ENCODE results near the gene TNFRSF11A. TPM values are rescaled to one million over a fixed set of nuclear protein-coding genes. Genes with fewer than 3 reads are reported as not detected.

Gene TNFRSF11A
- total RNA-seq, 1 experiment from 2014 or later = 1.2 TPM

- peaks cover 6% of the 10 kb centered on the region for H3K27me3 ChIP-seq (ENCODE audit: control insufficient read depth, insufficient read depth, low read length)
- H3K4me3 ChIP-seq (ENCODE audit: insufficient read depth, low read depth, low read length) = no peak overlapping the region
- no peak for DNase-seq
Observed at GRCh38 chr18:62331581-62332356, 6.7 kb downstream of the TNFRSF11A start.

GRCh38 chr18:62332431-62332830, 7.3 kb downstream of the TNFRSF11A start:
- DNase-seq = no peak
- no peak overlapping the region for H3K4me3 ChIP-seq (ENCODE audit: insufficient read depth, low read depth, low read length)
- H3K27me3 ChIP-seq (ENCODE audit: control insufficient read depth, insufficient read depth, low read length) = no peaks in the 10 kb centered on the region; the same call in none of the 2 replicates
- H3K36me3 ChIP-seq (replicated peaks; ENCODE audit: control insufficient read depth, insufficient read depth, low read length) = no peaks in the 10 kb centered on the region

More at GRCh38 chr18:62331581-62332356, 6.7 kb downstream of the TNFRSF11A start:
- no peaks in the 10 kb centered on the region for H3K36me3 ChIP-seq (replicated peaks; ENCODE audit: control insufficient read depth, insufficient read depth, low read length)

GRCh38 chr18:62332964-62333695, 8.0 kb downstream of the TNFRSF11A start:
- no peak overlapping the region for H3K4me3 ChIP-seq (ENCODE audit: insufficient read depth, low read depth, low read length)
- H3K27me3 ChIP-seq (ENCODE audit: control insufficient read depth, insufficient read depth, low read length) = no peaks in the 10 kb centered on the region; the same call in 1 of the 2 replicates
- DNase-seq = no peak
- no peaks in the 10 kb centered on the region for H3K36me3 ChIP-seq (replicated peaks; ENCODE audit: control insufficient read depth, insufficient read depth, low read length)

- no peak for DNase-seq
- H3K27me3 ChIP-seq (ENCODE audit: control insufficient read depth, insufficient read depth, low read length) = no peaks in the 10 kb centered on the region; the same call in 1 of the 2 replicates
- no peak overlapping the region for H3K4me3 ChIP-seq (ENCODE audit: insufficient read depth, low read depth, low read length)
Observed at GRCh38 chr18:62334120-62334519, 9.0 kb downstream of the TNFRSF11A start.

GRCh38 chr18:62335494-62335893, 10.4 kb downstream of the TNFRSF11A start:
- no peaks in the 10 kb centered on the region for H3K36me3 ChIP-seq (replicated peaks; ENCODE audit: control insufficient read depth, insufficient read depth, low read length)
- H3K27me3 ChIP-seq (ENCODE audit: control insufficient read depth, insufficient read depth, low read length) = no peaks in the 10 kb centered on the region
- H3K4me3 ChIP-seq (ENCODE audit: insufficient read depth, low read depth, low read length) = no peak overlapping the region
- no peak for DNase-seq

More at GRCh38 chr18:62334120-62334519, 9.0 kb downstream of the TNFRSF11A start:
- no peaks in the 10 kb centered on the region for H3K36me3 ChIP-seq (replicated peaks; ENCODE audit: control insufficient read depth, insufficient read depth, low read length)

- no peak for DNase-seq
- Histone ChIP-seq H3K36me3 (replicated peaks; ENCODE audit: control insufficient read depth, insufficient read depth, low read length) (no peaks in the 10 kb centered on the region), H3K27me3 (ENCODE audit: control insufficient read depth, insufficient read depth, low read length) (no peaks in the 10 kb centered on the region), H3K4me3 (ENCODE audit: insufficient read depth, low read depth, low read length) (no peak overlapping the region)
Observed at GRCh38 chr18:62336618-62337017, 11.5 kb downstream of the TNFRSF11A start.

- Histone ChIP-seq H3K4me3 (ENCODE audit: insufficient read depth, low read depth, low read length) (no peak overlapping the region), H3K27me3 (ENCODE audit: control insufficient read depth, insufficient read depth, low read length) (no peaks in the 10 kb centered on the region), H3K36me3 (replicated peaks; ENCODE audit: control insufficient read depth, insufficient read depth, low read length) (no peaks in the 10 kb centered on the region)
- no peak for DNase-seq
Observed at GRCh38 chr18:62337336-62337735, 12.2 kb downstream of the TNFRSF11A start.

GRCh38 chr18:62338446-62339105, 13.5 kb downstream of the TNFRSF11A start:
- no peak overlapping the region for H3K4me3 ChIP-seq (ENCODE audit: insufficient read depth, low read depth, low read length)
- DNase-seq = peak; percentile 54

GRCh38 chr18:62339106-62339988, 14.2 kb downstream of the TNFRSF11A start:
- peak; percentile 51 for DNase-seq
- Histone ChIP-seq H3K27me3 (ENCODE audit: control insufficient read depth, insufficient read depth, low read length) (no peaks in the 10 kb centered on the region), H3K36me3 (replicated peaks; ENCODE audit: control insufficient read depth, insufficient read depth, low read length) (no peaks in the 10 kb centered on the region), H3K4me3 (ENCODE audit: insufficient read depth, low read depth, low read length) (no peak overlapping the region)

More at GRCh38 chr18:62338446-62339105, 13.5 kb downstream of the TNFRSF11A start:
- Histone ChIP-seq H3K36me3 (replicated peaks; ENCODE audit: control insufficient read depth, insufficient read depth, low read length) (no peaks in the 10 kb centered on the region), H3K27me3 (ENCODE audit: control insufficient read depth, insufficient read depth, low read length) (no peaks in the 10 kb centered on the region)

- no peaks in the 10 kb centered on the region for H3K36me3 ChIP-seq (replicated peaks; ENCODE audit: control insufficient read depth, insufficient read depth, low read length)
- H3K27me3 ChIP-seq (ENCODE audit: control insufficient read depth, insufficient read depth, low read length) = no peaks in the 10 kb centered on the region
- no peak overlapping the region for H3K4me3 ChIP-seq (ENCODE audit: insufficient read depth, low read depth, low read length)
- DNase-seq = no peak
Observed at GRCh38 chr18:62340996-62341395, 15.9 kb downstream of the TNFRSF11A start.

GRCh38 chr18:62341473-62341872, 16.4 kb downstream of the TNFRSF11A start:
- no peak for DNase-seq
- H3K36me3 ChIP-seq (replicated peaks; ENCODE audit: control insufficient read depth, insufficient read depth, low read length) = no peaks in the 10 kb centered on the region

GRCh38 chr18:62342884-62343283, 17.8 kb downstream of the TNFRSF11A start:
- H3K27me3 ChIP-seq (ENCODE audit: control insufficient read depth, insufficient read depth, low read length) = no peaks in the 10 kb centered on the region
- no peak overlapping the region for H3K4me3 ChIP-seq (ENCODE audit: insufficient read depth, low read depth, low read length)
- no peak for DNase-seq
- H3K36me3 ChIP-seq (replicated peaks; ENCODE audit: control insufficient read depth, insufficient read depth, low read length) = no peaks in the 10 kb centered on the region

More at GRCh38 chr18:62341473-62341872, 16.4 kb downstream of the TNFRSF11A start:
- Histone ChIP-seq H3K4me3 (ENCODE audit: insufficient read depth, low read depth, low read length) (no peak overlapping the region), H3K27me3 (ENCODE audit: control insufficient read depth, insufficient read depth, low read length) (no peaks in the 10 kb centered on the region)

GRCh38 chr18:62343316-62343715, 18.2 kb downstream of the TNFRSF11A start:
- no peak for DNase-seq
- H3K4me3 ChIP-seq (ENCODE audit: insufficient read depth, low read depth, low read length) = no peak overlapping the region
- H3K27me3 ChIP-seq (ENCODE audit: control insufficient read depth, insufficient read depth, low read length) = no peaks in the 10 kb centered on the region
- H3K36me3 ChIP-seq (replicated peaks; ENCODE audit: control insufficient read depth, insufficient read depth, low read length) = no peaks in the 10 kb centered on the region

GRCh38 chr18:62345909-62346308, 20.8 kb downstream of the TNFRSF11A start:
- Histone ChIP-seq H3K27me3 (ENCODE audit: control insufficient read depth, insufficient read depth, low read length) (no peaks in the 10 kb centered on the region), H3K4me3 (ENCODE audit: insufficient read depth, low read depth, low read length) (no peak overlapping the region), H3K36me3 (replicated peaks; ENCODE audit: control insufficient read depth, insufficient read depth, low read length) (no peaks in the 10 kb centered on the region)
- DNase-seq = no peak
